ENCODE measurements around the gene NFIX.

- TF ChIP-seq, protein P1, sequence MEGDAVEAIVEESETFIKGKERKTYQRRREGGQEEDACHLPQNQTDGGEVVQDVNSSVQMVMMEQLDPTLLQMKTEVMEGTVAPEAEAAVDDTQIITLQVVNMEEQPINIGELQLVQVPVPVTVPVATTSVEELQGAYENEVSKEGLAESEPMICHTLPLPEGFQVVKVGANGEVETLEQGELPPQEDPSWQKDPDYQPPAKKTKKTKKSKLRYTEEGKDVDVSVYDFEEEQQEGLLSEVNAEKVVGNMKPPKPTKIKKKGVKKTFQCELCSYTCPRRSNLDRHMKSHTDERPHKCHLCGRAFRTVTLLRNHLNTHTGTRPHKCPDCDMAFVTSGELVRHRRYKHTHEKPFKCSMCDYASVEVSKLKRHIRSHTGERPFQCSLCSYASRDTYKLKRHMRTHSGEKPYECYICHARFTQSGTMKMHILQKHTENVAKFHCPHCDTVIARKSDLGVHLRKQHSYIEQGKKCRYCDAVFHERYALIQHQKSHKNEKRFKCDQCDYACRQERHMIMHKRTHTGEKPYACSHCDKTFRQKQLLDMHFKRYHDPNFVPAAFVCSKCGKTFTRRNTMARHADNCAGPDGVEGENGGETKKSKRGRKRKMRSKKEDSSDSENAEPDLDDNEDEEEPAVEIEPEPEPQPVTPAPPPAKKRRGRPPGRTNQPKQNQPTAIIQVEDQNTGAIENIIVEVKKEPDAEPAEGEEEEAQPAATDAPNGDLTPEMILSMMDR (conservative IDR thresholded peaks at IDR 0.05; ENCODE audit: low read depth in 2 of 2) = no peak
- TF ChIP-seq POLR2AphosphoS5 (IDR thresholded peaks at IDR 0.05; ENCODE audit: low read depth) = no peak
These were observed 104.8 kb downstream of the NFIX start for GRCh38 chr19:13100031-13100588.

Measured in GM23338 (cell line).